Cardiac fibroblast (primary cell): Measurements from ENCODE around the gene KRT82.
A peak's percentile ranks its signal among the peaks of the same experiment; 100 is the strongest.

ENCODE experiments used
- DNase-seq, 2 donors: peaks; one replicate each; pipeline versions ENCODE4 v3.0.0 to v3.0.0-alpha.2; 2010; ENCODE audit warnings: low read depth in 2 of 2
- H3K4me3 ChIP-seq, 2 donors: replicated peaks in 1 of 2; 1 replicate in 1 of 2; 2 replicates in 1 of 2; pipeline ENCODE4 v1.5.1; 2011; ENCODE audit warnings: low read depth in 2 of 2, low read length in 2 of 2, mild to moderate bottlenecking in 2 of 2, moderate library complexity in 1 of 2
- TF ChIP-seq, protein P1 (sequence below): IDR thresholded peaks from one replicate; pipeline ENCODE4 v1.5.1; 2011; ENCODE audit warnings: low read depth, mild to moderate bottlenecking, low read length, inconsistent platforms

Gene KRT82

DNA sequence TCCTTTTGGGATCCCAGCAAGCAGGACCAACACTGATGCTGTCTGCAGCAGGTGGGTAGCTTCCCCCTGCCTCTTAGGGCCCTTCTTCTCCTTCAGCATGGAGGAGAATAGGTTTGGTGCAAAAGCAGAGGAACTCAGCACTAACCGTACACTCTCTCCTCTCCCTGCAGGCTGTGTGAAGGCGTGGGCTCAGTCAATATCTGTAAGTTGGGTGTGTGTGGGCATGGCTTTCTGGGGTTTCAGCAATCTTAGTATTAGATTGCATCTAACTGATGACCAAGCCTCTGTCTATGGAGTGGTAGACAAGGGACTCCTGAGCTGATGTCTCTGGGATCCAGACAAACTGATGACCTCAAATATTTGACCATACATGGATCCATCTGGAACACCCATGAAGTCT, 53.2 kb downstream of the KRT82 start:
- DNase-seq = no peak
- no peak overlapping the region for H3K4me3 ChIP-seq
- TF ChIP-seq, protein P1, sequence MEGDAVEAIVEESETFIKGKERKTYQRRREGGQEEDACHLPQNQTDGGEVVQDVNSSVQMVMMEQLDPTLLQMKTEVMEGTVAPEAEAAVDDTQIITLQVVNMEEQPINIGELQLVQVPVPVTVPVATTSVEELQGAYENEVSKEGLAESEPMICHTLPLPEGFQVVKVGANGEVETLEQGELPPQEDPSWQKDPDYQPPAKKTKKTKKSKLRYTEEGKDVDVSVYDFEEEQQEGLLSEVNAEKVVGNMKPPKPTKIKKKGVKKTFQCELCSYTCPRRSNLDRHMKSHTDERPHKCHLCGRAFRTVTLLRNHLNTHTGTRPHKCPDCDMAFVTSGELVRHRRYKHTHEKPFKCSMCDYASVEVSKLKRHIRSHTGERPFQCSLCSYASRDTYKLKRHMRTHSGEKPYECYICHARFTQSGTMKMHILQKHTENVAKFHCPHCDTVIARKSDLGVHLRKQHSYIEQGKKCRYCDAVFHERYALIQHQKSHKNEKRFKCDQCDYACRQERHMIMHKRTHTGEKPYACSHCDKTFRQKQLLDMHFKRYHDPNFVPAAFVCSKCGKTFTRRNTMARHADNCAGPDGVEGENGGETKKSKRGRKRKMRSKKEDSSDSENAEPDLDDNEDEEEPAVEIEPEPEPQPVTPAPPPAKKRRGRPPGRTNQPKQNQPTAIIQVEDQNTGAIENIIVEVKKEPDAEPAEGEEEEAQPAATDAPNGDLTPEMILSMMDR = no peak

DNA sequence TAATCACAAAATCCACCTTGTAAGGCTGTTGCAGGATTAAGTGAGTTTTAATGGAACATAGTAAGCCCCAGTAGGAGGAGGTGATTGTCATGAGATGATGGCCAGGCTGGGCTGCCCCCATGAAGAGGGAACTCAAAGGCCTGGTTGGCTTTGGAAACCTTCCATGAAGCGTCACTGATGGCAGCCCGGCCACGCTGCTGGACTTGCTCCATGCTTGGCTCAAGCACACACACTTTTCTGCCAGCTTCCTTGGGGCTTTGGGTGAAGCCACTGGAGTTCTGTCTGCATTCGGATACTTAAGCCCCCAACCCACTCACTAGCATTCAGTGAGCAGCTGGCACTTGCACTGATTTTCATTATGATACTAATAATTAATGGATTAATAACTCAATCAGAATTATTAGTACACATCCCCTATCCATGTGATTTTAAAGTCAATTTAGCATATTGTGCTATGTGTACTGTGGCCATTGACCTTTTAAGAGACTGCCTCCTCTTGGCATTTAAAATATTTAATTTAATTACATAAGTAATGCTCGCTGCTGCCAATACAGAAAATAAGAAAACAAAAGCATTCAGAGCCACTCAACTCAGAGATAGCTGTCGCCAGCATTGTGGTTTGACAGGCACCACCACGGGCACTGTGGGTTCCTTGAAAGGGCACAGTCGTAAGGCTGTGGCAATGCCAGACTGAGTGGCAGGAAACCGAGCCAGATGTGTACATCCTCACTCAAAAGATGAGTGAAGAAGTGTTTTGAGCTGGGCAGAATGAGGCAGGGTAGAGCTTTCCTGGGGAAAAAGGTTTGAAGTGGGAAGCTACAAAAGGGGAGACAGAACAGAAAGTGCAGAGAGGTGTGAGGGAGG, 54.7 kb downstream of the KRT82 start:
- no peak overlapping the region for H3K4me3 ChIP-seq
- DNase-seq = no peak
- TF ChIP-seq, protein P1 = no peak

DNA sequence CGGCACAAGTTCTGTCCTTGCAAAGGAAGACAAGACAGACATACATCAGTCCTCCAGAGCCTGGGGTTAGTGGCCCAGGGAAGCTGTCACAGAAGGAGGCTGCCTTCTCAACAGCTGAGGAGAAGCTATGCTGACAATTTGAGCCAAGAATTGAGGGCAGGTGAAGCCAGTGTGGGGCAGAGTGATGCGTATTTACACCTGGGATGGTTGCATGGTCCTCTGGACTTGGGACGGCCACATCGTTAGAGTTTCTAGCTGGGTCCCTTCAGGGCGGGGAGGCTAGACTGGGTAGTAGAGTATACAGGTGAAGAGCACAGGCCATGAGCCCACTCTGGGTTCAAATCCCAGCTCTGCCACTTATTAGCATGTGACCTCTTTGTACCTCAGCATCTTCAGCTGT, 55.3 kb downstream of the KRT82 start:
- no peak for DNase-seq
- H3K4me3 ChIP-seq = no peak overlapping the region
- TF ChIP-seq, protein P1 = no peak

DNA sequence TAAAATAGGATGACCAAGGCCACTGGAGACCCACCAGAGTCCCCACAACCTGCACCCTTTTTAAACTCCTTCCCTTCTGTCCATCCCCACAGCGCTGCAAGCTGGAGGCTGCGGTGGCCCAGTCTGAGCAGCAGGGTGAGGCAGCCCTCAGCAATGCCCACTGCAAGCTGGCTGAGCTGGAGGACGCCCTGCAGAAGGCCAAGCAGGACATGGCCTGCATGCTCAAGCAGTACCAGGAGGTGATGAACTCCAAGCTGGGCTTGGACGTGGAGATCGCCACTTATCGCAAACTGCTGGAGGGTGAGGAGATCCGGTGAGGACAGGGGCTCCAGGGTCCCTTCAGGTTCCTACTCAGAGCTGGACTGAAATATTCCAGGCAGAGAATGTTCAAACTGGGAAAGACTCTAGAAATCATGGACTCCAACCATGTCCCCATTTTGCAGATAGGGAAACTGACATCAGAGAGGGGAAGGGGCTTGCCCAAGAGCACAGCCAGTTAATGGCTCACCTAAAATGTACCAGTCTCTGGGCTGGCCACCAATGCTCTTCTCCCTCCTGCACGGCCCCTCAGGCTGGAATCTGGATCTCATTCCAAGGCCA, 56.0 kb downstream of the KRT82 start:
- DNase-seq = no peak
- H3K4me3 ChIP-seq = no peak overlapping the region
- TF ChIP-seq, protein P1 = no peak

DNA sequence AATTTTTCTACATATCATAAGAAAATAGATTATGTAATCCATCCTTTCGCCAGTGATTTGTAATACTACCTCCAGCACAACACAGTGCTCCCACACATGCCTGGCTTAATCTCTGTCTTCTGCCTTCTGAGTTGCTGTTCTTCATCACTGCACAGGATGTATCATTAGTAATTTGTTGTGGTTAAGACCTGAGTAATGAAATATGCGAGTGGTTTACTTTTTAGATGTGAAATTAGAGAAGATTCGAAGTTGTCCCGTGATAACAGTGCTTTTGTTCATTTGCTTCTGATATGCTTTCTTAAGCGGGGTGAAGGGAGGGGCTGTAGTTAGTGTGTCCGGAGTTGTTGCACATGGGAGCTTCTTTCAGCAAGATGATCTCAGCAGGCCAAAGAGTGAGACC, 56.9 kb downstream of the KRT82 start:
- DNase-seq = peak; percentile 18 to 42
- no peak overlapping the region for H3K4me3 ChIP-seq
- TF ChIP-seq, protein P1 = no peak

DNA sequence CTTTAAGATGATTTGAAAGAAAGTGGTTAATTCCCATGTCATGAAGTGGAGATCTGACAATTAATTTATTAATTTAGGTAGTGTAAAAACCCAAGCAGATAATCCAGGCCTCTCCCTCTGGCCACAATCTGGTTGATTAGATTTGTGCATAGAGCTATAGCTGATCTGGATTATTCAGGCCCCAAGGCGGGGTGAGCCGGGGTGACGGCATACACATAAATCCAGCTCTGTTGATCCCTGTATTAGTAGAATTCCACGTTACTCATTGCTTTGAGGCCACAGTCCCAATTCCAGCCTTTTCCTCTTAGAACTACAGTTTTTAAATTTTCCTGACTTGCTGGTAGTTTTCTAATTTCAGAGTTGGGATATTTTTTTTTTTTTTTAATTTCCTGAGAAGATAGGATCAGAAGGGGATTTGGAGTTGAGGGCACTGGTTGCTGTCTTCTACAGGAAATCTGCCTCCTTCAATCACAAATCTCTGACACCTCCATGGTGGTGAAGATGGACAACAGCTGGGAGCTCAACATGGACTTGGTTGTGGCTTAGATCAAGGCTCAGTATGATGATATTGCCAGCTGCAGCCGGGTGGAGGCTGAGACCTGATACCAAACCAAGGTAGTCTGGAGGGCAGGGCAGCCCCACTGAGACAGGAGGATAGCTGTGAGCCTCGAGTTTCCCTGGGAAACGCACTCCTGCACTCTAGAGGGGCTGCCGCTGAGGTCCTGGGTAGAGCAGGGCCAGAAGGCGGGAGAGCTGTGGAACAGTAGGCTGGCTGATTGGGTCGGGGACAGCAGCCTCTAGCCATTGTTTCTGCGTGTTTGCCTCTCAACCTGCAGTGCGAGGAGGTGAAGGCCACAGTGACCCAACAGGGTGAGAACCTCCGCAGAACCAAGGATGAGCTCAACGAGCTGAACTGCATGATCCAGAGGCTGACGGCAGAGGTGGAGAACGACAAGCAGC, 58.3 kb downstream of the KRT82 start:
- no peak for DNase-seq
- H3K4me3 ChIP-seq = no peak overlapping the region
- TF ChIP-seq, protein P1 = no peak
